GM12872 (cell line): ENCODE data around the gene ARHGEF3.

Experiments used
- CTCF ChIP-seq: IDR thresholded peaks from 3 replicates; pipeline ENCODE4 v1.5.1; 2011; ENCODE audit warnings: low read depth, mild to moderate bottlenecking, low read length, moderate library complexity; ENCODE audit not compliant: insufficient read depth

The ARHGEF3 gene

GRCh38 chr3:56702490-56703315, 99.0 kb downstream of the ARHGEF3 start:
- TF ChIP-seq CTCF, result peak; percentile 66

GRCh38 chr3:56700151-56700550, 101.6 kb downstream of the ARHGEF3 start:
- TF ChIP-seq CTCF, result no peak

- TF ChIP-seq CTCF, result no peak
Measured at GRCh38 chr3:56694867-56695683, 106.7 kb downstream of the ARHGEF3 start.

GRCh38 chr3:56693750-56694149, 108.0 kb downstream of the ARHGEF3 start:
- no peak for TF ChIP-seq CTCF

- TF ChIP-seq CTCF, result no peak
Measured at GRCh38 chr3:56691165-56692000, 110.4 kb downstream of the ARHGEF3 start.

GRCh38 chr3:56689303-56689702, 112.4 kb downstream of the ARHGEF3 start:
- TF ChIP-seq CTCF, result no peak

GRCh38 chr3:56688191-56688590, 113.6 kb downstream of the ARHGEF3 start:
- no peak for TF ChIP-seq CTCF
